ENCODE measurements around the gene KCNAB3. TPM values are rescaled to one million over a fixed set of nuclear protein-coding genes. Genes with fewer than 3 reads are reported as not detected.

Gene KCNAB3
- polyA plus RNA-seq (2012; ENCODE audit: insufficient read depth, insufficient read length, low read depth) = 1.6 TPM

DNA sequence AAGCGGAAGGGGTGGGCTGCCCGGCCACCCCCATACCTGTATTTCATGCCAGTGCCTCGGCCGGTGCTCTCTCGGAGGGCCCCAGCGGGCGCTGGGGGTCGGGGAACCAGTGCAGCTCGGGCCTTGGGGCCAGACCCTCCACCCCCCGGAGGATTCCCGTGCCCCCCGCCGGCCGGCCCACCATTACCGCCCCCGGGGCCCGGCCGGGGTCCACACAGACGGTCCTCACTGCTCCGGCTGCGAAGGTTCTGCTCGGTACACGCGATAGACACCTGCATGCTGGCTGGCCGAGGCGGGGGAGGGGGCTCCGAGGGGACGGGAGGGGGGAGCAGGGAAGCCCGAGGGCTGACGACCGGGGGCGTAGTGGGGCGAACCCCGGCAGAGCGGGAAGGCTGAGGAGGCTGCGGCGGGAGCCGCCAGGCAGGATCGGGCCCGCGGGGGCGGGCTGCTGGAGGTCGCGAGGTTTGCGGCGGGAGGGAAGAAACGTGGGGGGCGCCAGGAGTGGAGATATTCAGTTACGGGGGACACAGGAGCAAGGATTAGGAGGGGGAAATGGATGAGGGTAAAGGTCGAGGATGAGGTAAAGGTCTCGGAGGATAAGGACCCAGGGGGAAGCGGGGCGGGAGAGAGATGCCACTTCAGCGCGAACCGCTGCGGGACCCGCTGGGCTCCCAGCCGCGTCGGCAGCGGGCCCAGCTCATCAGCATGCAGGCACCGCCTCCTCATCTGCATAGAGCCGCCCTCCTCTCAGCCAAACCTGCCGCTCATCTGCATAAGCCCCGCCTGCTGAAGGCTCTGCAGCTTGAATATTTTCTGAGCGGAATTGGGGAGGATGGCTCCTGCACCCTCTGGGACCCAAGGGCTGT lies at the start of gene KCNAB3:
Gene KCNAB3 (minus strand): TSS at position 699 of the 866 bp plus-strand sequence. CDS start 421 bp downstream, at position 278.
- TF ChIP-seq CTCF (IDR thresholded peaks at IDR 0.05; ENCODE audit: low read depth, low read length) = no peak
- Histone ChIP-seq H3K27me3 (no peaks in the 10 kb centered on the region), H3K9me3 (no peaks in the 10 kb centered on the region), H3K4me3 (ENCODE audit: low read depth, low read length) (peak within 1 kb of the TSS; percentile 57), H3K4me1 (no peaks in the 10 kb centered on the region), H3K36me3 (no peaks in the 10 kb centered on the region)
- peak; percentile 77 for DNase-seq

DNA sequence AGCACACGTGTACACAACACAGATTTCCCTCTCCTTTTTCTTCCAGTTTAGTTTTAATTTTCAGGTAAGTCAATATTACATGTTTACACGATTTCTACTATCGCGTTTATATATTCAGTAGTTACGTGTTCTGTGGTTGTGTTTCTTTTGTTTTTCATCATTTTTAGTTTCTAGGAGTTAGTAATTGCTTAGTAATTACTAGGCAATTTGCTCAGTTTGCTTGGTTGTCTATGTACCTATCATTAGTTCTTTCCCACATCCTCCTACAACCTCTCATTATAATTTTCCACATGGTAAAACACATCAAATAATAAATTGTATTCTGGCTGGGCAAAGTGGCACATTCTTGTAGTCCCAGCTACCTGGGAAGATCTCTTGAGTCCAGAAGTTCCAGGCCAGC lies 48.1 kb upstream of the KCNAB3 start:
- no peak for DNase-seq
- no peak for TF ChIP-seq CTCF (IDR thresholded peaks at IDR 0.05; ENCODE audit: low read depth, low read length)
- H3K4me1 ChIP-seq = no peaks in the 10 kb centered on the region
- H3K36me3 ChIP-seq = no peaks in the 10 kb centered on the region
- no peak overlapping the region for H3K4me3 ChIP-seq (ENCODE audit: low read depth, low read length)
- H3K27me3 ChIP-seq = no peaks in the 10 kb centered on the region
- no peaks in the 10 kb centered on the region for H3K9me3 ChIP-seq

DNA sequence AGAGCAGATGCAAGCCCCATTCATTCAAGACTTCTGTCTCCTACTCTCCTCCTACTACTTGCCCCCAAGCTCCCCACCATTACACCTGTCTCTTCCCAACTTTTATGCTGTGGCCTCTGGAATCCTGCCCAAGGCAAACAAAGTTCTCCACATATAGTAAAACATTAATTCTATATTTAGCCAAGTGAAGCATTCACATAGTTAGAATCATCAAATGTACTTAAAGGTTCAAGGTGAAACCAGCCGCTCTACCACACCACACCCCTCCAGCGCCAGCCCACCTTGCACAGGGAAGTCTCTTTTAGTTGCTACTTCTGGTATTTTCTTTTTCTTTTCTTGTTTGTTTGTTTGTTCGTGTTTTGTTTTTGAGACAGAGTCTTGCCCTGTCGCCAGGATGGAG lies 47.4 kb upstream of the KCNAB3 start:
- H3K4me3 ChIP-seq (ENCODE audit: low read depth, low read length) = no peak overlapping the region
- TF ChIP-seq CTCF (IDR thresholded peaks at IDR 0.05; ENCODE audit: low read depth, low read length) = no peak
- H3K9me3 ChIP-seq = no peaks in the 10 kb centered on the region
- H3K36me3 ChIP-seq = no peaks in the 10 kb centered on the region
- H3K27me3 ChIP-seq = no peaks in the 10 kb centered on the region
- no peak for DNase-seq
- H3K4me1 ChIP-seq = no peaks in the 10 kb centered on the region

GRCh38 chr17:7974638-7975131 lies 45.0 kb upstream of the KCNAB3 start:
- Histone ChIP-seq H3K9me3 (no peaks in the 10 kb centered on the region), H3K4me3 (ENCODE audit: low read depth, low read length) (no peak overlapping the region), H3K36me3 (no peaks in the 10 kb centered on the region), H3K27me3 (no peaks in the 10 kb centered on the region), H3K4me1 (no peaks in the 10 kb centered on the region)
- DNase-seq = no peak
- no peak for TF ChIP-seq CTCF (IDR thresholded peaks at IDR 0.05; ENCODE audit: low read depth, low read length)

DNA sequence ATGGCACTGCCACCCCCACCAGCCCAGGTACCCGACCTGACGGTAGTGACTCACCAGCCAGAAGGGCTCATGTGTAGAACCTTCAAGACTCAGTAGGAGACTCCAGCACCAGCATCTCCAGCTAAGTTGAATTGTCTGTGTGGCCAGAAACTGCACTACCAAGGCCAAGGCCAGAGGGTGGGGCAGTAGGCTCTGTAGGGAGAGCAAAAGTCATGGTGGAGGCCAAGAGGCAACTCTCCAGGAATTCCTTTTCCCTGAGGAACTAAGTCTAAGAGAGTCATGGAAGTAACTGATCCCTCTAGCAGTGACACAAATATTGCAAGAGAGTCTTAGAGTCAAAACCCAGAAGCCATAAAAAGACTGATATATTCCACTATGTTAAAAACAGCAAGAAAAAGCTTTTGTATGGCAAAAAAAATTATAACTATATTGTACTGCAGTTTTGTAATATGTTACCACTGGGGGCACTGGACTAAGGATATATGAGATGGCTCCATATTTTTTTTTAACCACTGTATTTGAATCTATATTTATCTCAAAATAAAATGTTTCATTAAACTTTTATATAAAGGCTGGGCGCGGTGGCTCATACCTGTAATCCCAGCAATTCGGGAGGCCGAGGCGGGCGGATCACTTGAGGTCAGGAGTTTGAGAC lies 42.6 kb upstream of the KCNAB3 start:
- Histone ChIP-seq H3K27me3 (no peaks in the 10 kb centered on the region), H3K4me1 (no peaks in the 10 kb centered on the region), H3K4me3 (ENCODE audit: low read depth, low read length) (no peak overlapping the region), H3K9me3 (no peaks in the 10 kb centered on the region), H3K36me3 (no peaks in the 10 kb centered on the region)
- no peak for TF ChIP-seq CTCF (IDR thresholded peaks at IDR 0.05; ENCODE audit: low read depth, low read length)
- DNase-seq = no peak
